ENCODE data around the gene SMG6.

SMG6 gene

DNA sequence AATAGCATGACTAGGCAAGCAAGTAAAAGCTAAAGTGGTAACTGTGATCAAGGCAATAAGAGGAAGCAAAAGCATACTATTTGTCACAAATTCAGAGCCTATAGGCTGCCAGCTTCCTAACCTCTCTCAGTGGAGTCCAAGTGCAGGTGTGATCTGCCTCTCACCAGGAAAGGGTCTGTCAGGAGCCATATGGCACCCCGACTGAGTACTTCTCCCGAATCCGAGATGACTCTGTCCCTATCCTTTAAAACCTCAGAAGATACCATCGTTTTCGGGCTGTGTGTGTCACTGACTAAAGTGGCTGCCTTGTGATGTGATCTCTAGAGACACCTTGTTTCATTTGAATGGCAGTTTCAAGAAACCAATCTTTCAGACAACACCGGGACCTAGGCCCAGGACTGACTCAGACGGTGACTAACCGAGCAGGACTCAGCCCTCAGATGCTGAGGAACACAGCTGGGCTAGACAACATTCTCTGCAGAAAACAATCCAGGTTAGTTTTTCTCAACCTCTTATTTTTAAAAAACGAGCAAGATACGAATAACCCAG is 63.6 kb downstream of the SMG6 start:
- Histone ChIP-seq H2AFZ (ENCODE audit: low read length) (no peak overlapping the region), H2AK5ac (ENCODE audit: low read depth, low read length) (no peak overlapping the region), H3K79me1 (ENCODE audit: low read depth, low read length) (no peaks in the 10 kb centered on the region), H3K4ac (ENCODE audit: low read length) (no peak overlapping the region), H3K27ac (replicated peaks; ENCODE audit: low read length) (no peak overlapping the region), H4K91ac (ENCODE audit: low read depth, low read length, poor library complexity) (no peak overlapping the region), H3K9ac (ENCODE audit: low read depth, low read length, poor library complexity) (no peak overlapping the region), H3K36me3 (replicated peaks in 1 of 2; ENCODE audit: control insufficient read depth in 2 of 2, insufficient read depth in 2 of 2, low read length in 2 of 2) (peaks cover 7 to 89% of the 10 kb centered on the region in 2 donors), H2BK15ac (ENCODE audit: low read length) (no peak overlapping the region), H4K8ac (ENCODE audit: low read depth, low read length) (no peak overlapping the region), H3K4me2 (ENCODE audit: insufficient read depth, low read length, poor library complexity, severe bottlenecking) (no peak overlapping the region), H2BK12ac (ENCODE audit: low read length) (no peak overlapping the region), H3K4me1 (ENCODE audit: control insufficient read depth in 2 of 2, insufficient read depth in 1 of 2, low read depth in 1 of 2, low read length in 2 of 2) (peaks cover 2 to 8% of the 10 kb centered on the region in 2 donors), H3K23ac (ENCODE audit: low read depth, low read length, poor library complexity) (no peak overlapping the region), H3K9me3 (replicated peaks in 1 of 2; ENCODE audit: control insufficient read depth in 2 of 2, insufficient read depth in 1 of 2, low read depth in 1 of 2, low read length in 2 of 2) (no peaks in the 10 kb centered on the region), H3K27me3 (ENCODE audit: control insufficient read depth in 3 of 3, insufficient read depth in 3 of 3, low read depth in 1 of 3, low read length in 3 of 3) (no peaks in the 10 kb centered on the region), H2BK120ac (ENCODE audit: low read depth, low read length) (no peak overlapping the region), H3K4me3 (ENCODE audit: low read length in 2 of 2) (no peak overlapping the region), H3K18ac (ENCODE audit: low read length) (no peak overlapping the region), H2BK5ac (ENCODE audit: low read length) (no peak overlapping the region), H3K14ac (ENCODE audit: low read length) (no peak overlapping the region)
- DNase-seq (ENCODE audit: low spot score): no peak
- WGBS, 2 donors (ENCODE audit: extremely low coverage in 2 of 2, insufficient read length in 2 of 2, insufficient replicate concordance in 1 of 2): no CpG with 5 or more reads among the region's 10 CpGs

- Histone ChIP-seq H2BK120ac (ENCODE audit: low read depth, low read length) (no peak overlapping the region), H3K4me1 (ENCODE audit: control insufficient read depth in 2 of 2, insufficient read depth in 1 of 2, low read depth in 1 of 2, low read length in 2 of 2) (peaks cover 2 to 8% of the 10 kb centered on the region in 2 donors), H3K18ac (ENCODE audit: low read length) (no peak overlapping the region), H3K9ac (ENCODE audit: low read depth, low read length, poor library complexity) (no peak overlapping the region), H4K8ac (ENCODE audit: low read depth, low read length) (no peak overlapping the region), H2AFZ (ENCODE audit: low read length) (no peak overlapping the region), H3K27me3 (ENCODE audit: control insufficient read depth in 3 of 3, insufficient read depth in 3 of 3, low read depth in 1 of 3, low read length in 3 of 3) (no peaks in the 10 kb centered on the region), H4K91ac (ENCODE audit: low read depth, low read length, poor library complexity) (no peak overlapping the region), H2BK5ac (ENCODE audit: low read length) (no peak overlapping the region), H3K9me3 (replicated peaks in 1 of 2; ENCODE audit: control insufficient read depth in 2 of 2, insufficient read depth in 1 of 2, low read depth in 1 of 2, low read length in 2 of 2) (no peaks in the 10 kb centered on the region), H3K36me3 (replicated peaks in 1 of 2; ENCODE audit: control insufficient read depth in 2 of 2, insufficient read depth in 2 of 2, low read length in 2 of 2) (peaks cover 7 to 91% of the 10 kb centered on the region in 2 donors), H2BK15ac (ENCODE audit: low read length) (no peak overlapping the region), H3K4me2 (ENCODE audit: insufficient read depth, low read length, poor library complexity, severe bottlenecking) (no peak overlapping the region), H2AK5ac (ENCODE audit: low read depth, low read length) (no peak overlapping the region), H3K79me1 (ENCODE audit: low read depth, low read length) (no peaks in the 10 kb centered on the region), H3K4ac (ENCODE audit: low read length) (no peak overlapping the region), H3K4me3 (ENCODE audit: low read length in 2 of 2) (no peak overlapping the region), H3K14ac (ENCODE audit: low read length) (no peak overlapping the region), H3K27ac (replicated peaks; ENCODE audit: low read length) (no peak overlapping the region), H2BK12ac (ENCODE audit: low read length) (no peak overlapping the region), H3K23ac (ENCODE audit: low read depth, low read length, poor library complexity) (no peak overlapping the region)
- no CpG with 5 or more reads among the region's 2 CpGs for WGBS, 2 donors (ENCODE audit: extremely low coverage in 2 of 2, insufficient read length in 2 of 2, insufficient replicate concordance in 1 of 2)
- no peak for DNase-seq (ENCODE audit: low spot score)
Observed at GRCh38 chr17:2239170-2239551, 64.4 kb downstream of the SMG6 start.

DNA sequence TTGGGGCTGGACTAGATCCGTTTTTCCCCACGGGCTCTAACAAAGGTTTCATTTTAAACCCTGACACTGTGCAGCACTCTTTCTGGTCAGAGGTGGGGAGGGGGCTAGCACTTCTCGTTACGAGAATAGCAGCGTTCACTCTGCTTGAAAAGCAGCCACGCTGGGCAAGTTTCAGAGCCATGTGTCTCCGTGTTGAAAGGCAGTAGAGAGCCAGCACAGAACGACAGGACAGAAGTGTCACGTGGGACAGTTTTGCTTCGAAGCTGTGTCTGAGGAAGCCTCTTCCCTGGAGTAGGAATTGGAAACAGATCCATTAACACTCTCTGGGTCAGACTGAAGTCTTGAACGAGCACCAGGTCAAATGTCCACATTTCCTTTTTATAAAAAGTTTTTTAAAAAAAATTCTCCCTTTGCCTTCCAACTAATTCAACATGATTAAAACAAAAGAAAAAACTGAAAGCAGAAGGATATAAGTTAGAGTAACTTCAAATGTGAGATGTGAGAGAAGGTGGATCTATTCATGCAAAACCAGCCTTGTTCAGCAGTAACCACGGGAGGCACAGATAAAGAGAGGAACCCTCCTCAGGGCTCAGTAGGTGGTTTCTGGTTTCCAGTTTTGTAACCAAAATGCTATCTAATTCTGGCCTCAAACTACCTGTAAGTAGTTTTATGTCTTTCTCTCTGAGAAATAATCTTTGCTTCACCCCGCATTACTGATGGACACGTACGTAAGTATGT is 65.0 kb downstream of the SMG6 start:
- H2AK5ac ChIP-seq (ENCODE audit: low read depth, low read length): no peak overlapping the region
- H2BK12ac ChIP-seq (ENCODE audit: low read length): no peak overlapping the region
- no peaks in the 10 kb centered on the region for H3K9me3 ChIP-seq (replicated peaks in 1 of 2; ENCODE audit: control insufficient read depth in 2 of 2, insufficient read depth in 1 of 2, low read depth in 1 of 2, low read length in 2 of 2)
- no peak overlapping the region for H3K18ac ChIP-seq (ENCODE audit: low read length)
- no peak overlapping the region for H3K23ac ChIP-seq (ENCODE audit: low read depth, low read length, poor library complexity)
- H4K91ac ChIP-seq (ENCODE audit: low read depth, low read length, poor library complexity): no peak overlapping the region
- H3K36me3 ChIP-seq (replicated peaks in 1 of 2; ENCODE audit: control insufficient read depth in 2 of 2, insufficient read depth in 2 of 2, low read length in 2 of 2): peaks cover 5 to 90% of the 10 kb centered on the region in 2 donors
- H2AFZ ChIP-seq (ENCODE audit: low read length): no peak overlapping the region
- DNase-seq (ENCODE audit: low spot score): no peak
- no peak overlapping the region for H2BK15ac ChIP-seq (ENCODE audit: low read length)
- no peak overlapping the region for H2BK120ac ChIP-seq (ENCODE audit: low read depth, low read length)
- H3K9ac ChIP-seq (ENCODE audit: low read depth, low read length, poor library complexity): no peak overlapping the region
- H3K27me3 ChIP-seq (ENCODE audit: control insufficient read depth in 3 of 3, insufficient read depth in 3 of 3, low read depth in 1 of 3, low read length in 3 of 3): no peaks in the 10 kb centered on the region
- no CpG with 5 or more reads among the region's 15 CpGs for WGBS, 2 donors (ENCODE audit: extremely low coverage in 2 of 2, insufficient read length in 2 of 2, insufficient replicate concordance in 1 of 2)
- H3K14ac ChIP-seq (ENCODE audit: low read length): no peak overlapping the region
- H3K4ac ChIP-seq (ENCODE audit: low read length): no peak overlapping the region
- H3K27ac ChIP-seq (replicated peaks; ENCODE audit: low read length): no peak overlapping the region
- no peak overlapping the region for H3K4me2 ChIP-seq (ENCODE audit: insufficient read depth, low read length, poor library complexity, severe bottlenecking)
- no peaks in the 10 kb centered on the region for H3K79me1 ChIP-seq (ENCODE audit: low read depth, low read length)
- no peak overlapping the region for H3K4me3 ChIP-seq (ENCODE audit: low read length in 2 of 2)
- peaks cover 2 to 8% of the 10 kb centered on the region in 2 donors for H3K4me1 ChIP-seq (ENCODE audit: control insufficient read depth in 2 of 2, insufficient read depth in 1 of 2, low read depth in 1 of 2, low read length in 2 of 2)
- H4K8ac ChIP-seq (ENCODE audit: low read depth, low read length): no peak overlapping the region
- H2BK5ac ChIP-seq (ENCODE audit: low read length): no peak overlapping the region

DNA sequence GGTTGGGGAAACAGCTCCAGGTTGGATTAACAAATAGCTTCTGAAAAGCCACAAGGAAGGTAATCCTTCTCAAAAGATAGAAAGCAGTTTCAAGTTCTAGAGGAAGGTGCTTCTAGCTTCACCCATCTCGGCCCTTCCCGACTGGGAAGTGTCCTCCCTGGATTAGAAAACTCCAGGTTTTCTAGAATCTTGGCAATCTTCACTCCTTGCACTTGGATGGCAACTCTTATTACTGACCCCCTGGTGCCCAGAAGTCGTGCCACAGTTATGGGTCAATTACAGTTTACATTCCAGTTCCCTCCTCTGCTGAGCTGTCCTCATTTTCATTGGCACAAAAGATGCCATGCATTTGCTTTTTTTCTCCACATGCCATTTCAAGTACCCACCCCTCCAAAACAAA is 65.6 kb downstream of the SMG6 start:
- Histone ChIP-seq H3K9me3 (replicated peaks in 1 of 2; ENCODE audit: control insufficient read depth in 2 of 2, insufficient read depth in 1 of 2, low read depth in 1 of 2, low read length in 2 of 2) (no peaks in the 10 kb centered on the region), H2AFZ (ENCODE audit: low read length) (no peak overlapping the region), H3K4ac (ENCODE audit: low read length) (no peak overlapping the region), H3K23ac (ENCODE audit: low read depth, low read length, poor library complexity) (no peak overlapping the region), H4K8ac (ENCODE audit: low read depth, low read length) (no peak overlapping the region), H2BK15ac (ENCODE audit: low read length) (no peak overlapping the region), H3K18ac (ENCODE audit: low read length) (no peak overlapping the region), H2BK120ac (ENCODE audit: low read depth, low read length) (no peak overlapping the region), H3K9ac (ENCODE audit: low read depth, low read length, poor library complexity) (no peak overlapping the region), H3K4me3 (ENCODE audit: low read length in 2 of 2) (no peak overlapping the region), H2BK12ac (ENCODE audit: low read length) (no peak overlapping the region), H2BK5ac (ENCODE audit: low read length) (no peak overlapping the region), H3K27ac (replicated peaks; ENCODE audit: low read length) (no peak overlapping the region), H4K91ac (ENCODE audit: low read depth, low read length, poor library complexity) (no peak overlapping the region), H3K79me1 (ENCODE audit: low read depth, low read length) (no peaks in the 10 kb centered on the region), H3K14ac (ENCODE audit: low read length) (no peak overlapping the region), H2AK5ac (ENCODE audit: low read depth, low read length) (no peak overlapping the region), H3K36me3 (replicated peaks in 1 of 2; ENCODE audit: control insufficient read depth in 2 of 2, insufficient read depth in 2 of 2, low read length in 2 of 2) (peaks cover 3 to 90% of the 10 kb centered on the region in 2 donors), H3K4me2 (ENCODE audit: insufficient read depth, low read length, poor library complexity, severe bottlenecking) (no peak overlapping the region), H3K27me3 (ENCODE audit: control insufficient read depth in 3 of 3, insufficient read depth in 3 of 3, low read depth in 1 of 3, low read length in 3 of 3) (no peaks in the 10 kb centered on the region), H3K4me1 (ENCODE audit: control insufficient read depth in 2 of 2, insufficient read depth in 1 of 2, low read depth in 1 of 2, low read length in 2 of 2) (peaks cover 2 to 8% of the 10 kb centered on the region in 2 donors)
- no peak for DNase-seq (ENCODE audit: low spot score)
- WGBS, 2 donors (ENCODE audit: extremely low coverage in 2 of 2, insufficient read length in 2 of 2, insufficient replicate concordance in 1 of 2): no CpG with 5 or more reads among the region's 3 CpGs
